GM20000 (cell line): ENCODE results near the gene ALDH9A1.

ENCODE experiments used
- DNase-seq: peaks from one replicate; pipeline ENCODE4 v3.0.0; 2012; ENCODE audit warnings: low spot score
- CTCF ChIP-seq: IDR thresholded peaks from 2 replicates; pipeline ENCODE4 v1.5.1; 2012; ENCODE audit warnings: mild to moderate bottlenecking, control low read depth; ENCODE audit errors: extremely low read depth, missing control alignments

Gene ALDH9A1

DNA sequence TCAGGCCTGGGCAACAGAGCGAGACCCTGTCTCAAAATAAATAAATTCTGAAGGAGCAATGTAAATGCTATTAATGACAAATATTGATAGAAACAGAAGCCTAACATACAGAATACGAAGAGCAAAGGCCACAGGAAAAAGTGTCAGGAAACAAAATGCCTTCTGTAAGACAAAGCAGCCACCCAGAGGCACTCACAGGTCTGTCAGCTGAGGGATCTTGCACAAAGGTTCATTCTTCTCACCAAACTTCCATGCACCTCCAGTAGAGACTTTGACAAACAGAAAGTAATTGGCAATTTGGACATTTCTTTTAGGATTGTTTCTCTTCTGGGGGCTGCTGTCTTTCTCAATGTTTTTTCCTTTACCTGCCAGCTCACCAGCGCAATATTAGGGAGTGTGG is 1.2 kb upstream of the ALDH9A1 start:
- DNase-seq, result no peak
- no peak for TF ChIP-seq CTCF

- no peak for TF ChIP-seq CTCF
- DNase-seq, result no peak
Measured at GRCh38 chr1:165698761-165699052, 345 bp upstream of the ALDH9A1 start.

GRCh38 chr1:165697491-165697880 is 876 bp downstream of the ALDH9A1 start:
- no peak for TF ChIP-seq CTCF
- no peak for DNase-seq

GRCh38 chr1:165696625-165697100 is 1.7 kb downstream of the ALDH9A1 start:
- no peak for TF ChIP-seq CTCF
- DNase-seq, result no peak

DNA sequence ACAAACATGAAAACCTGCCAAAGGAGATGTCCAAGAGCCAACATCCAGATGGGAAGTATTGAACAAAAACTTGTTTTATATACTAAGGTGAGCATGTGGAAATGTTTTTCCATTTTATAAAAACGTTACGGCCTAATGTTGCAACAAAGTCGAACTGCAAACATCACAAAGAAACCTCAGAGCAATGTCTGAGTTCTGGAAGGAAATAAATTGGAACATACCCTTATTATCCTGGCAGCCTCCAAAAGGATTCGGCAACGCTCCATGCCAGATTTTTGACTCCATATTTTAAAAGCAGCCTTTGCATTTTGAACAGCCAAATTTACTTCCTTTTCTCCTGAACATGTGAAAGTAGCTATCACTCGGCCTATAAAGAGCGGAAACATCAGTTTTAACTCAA is 3.3 kb downstream of the ALDH9A1 start:
- no peak for TF ChIP-seq CTCF
- DNase-seq, result no peak

- TF ChIP-seq CTCF, result no peak
Measured at GRCh38 chr1:165688046-165688445, 10.3 kb downstream of the ALDH9A1 start.

GRCh38 chr1:165686971-165687433 is 11.4 kb downstream of the ALDH9A1 start:
- TF ChIP-seq CTCF, result no peak
- DNase-seq, result no peak

More at GRCh38 chr1:165688046-165688445, 10.3 kb downstream of the ALDH9A1 start:
- no peak for DNase-seq
